Measurements from ENCODE around the gene DAB1.

Gene DAB1

GRCh38 chr1:57034713-57035112 lies 389.1 kb downstream of the DAB1 start:
- no peaks in the 10 kb centered on the region for H3K4me1 ChIP-seq (ENCODE audit: control insufficient read depth, low read length)
- H3K27ac ChIP-seq (ENCODE audit: low read depth, low read length) = no peak overlapping the region
- H3K4me3 ChIP-seq (ENCODE audit: low read length) = no peak overlapping the region
- TF ChIP-seq EZH2phosphoT487 (IDR thresholded peaks at IDR 0.05; ENCODE audit: borderline replicate concordance, low read length) (no peak), CTCF (IDR thresholded peaks at IDR 0.05; ENCODE audit: low read depth, low read length, poor library complexity, severe bottlenecking) (no peak)
- H3K9me2 ChIP-seq (replicated peaks; ENCODE audit: control insufficient read depth, low read length) = no peaks in the 10 kb centered on the region
- H3K27me3 ChIP-seq (ENCODE audit: control insufficient read depth, low read length) = no peaks in the 10 kb centered on the region
- no peaks in the 10 kb centered on the region for H3K79me2 ChIP-seq (ENCODE audit: control insufficient read depth, low read length)
- no peaks in the 10 kb centered on the region for H3F3A ChIP-seq (ENCODE audit: control insufficient read depth, insufficient read depth)
- H4K20me1 ChIP-seq (ENCODE audit: control insufficient read depth, insufficient read depth, low read depth, low read length) = no peaks in the 10 kb centered on the region
- no peaks in the 10 kb centered on the region for H3K36me3 ChIP-seq (ENCODE audit: control insufficient read depth, low read length)
- H3K9me3 ChIP-seq (ENCODE audit: control insufficient read depth, insufficient read depth, low read length) = no peaks in the 10 kb centered on the region
- no peak overlapping the region for H3K4me2 ChIP-seq (ENCODE audit: low read length)

GRCh38 chr1:57033222-57034001 lies 390.4 kb downstream of the DAB1 start:
- no peak overlapping the region for H3K27ac ChIP-seq (ENCODE audit: low read depth, low read length)
- H3K27me3 ChIP-seq (ENCODE audit: control insufficient read depth, low read length) = no peaks in the 10 kb centered on the region
- no peaks in the 10 kb centered on the region for H3K9me3 ChIP-seq (ENCODE audit: control insufficient read depth, insufficient read depth, low read length)
- H3K4me2 ChIP-seq (ENCODE audit: low read length) = no peak overlapping the region
- no peak overlapping the region for H3K4me3 ChIP-seq (ENCODE audit: low read length)
- H3F3A ChIP-seq (ENCODE audit: control insufficient read depth, insufficient read depth) = no peaks in the 10 kb centered on the region
- no peaks in the 10 kb centered on the region for H3K36me3 ChIP-seq (ENCODE audit: control insufficient read depth, low read length)
- H4K20me1 ChIP-seq (ENCODE audit: control insufficient read depth, insufficient read depth, low read depth, low read length) = no peaks in the 10 kb centered on the region
- H3K79me2 ChIP-seq (ENCODE audit: control insufficient read depth, low read length) = no peaks in the 10 kb centered on the region
- no peaks in the 10 kb centered on the region for H3K9me2 ChIP-seq (replicated peaks; ENCODE audit: control insufficient read depth, low read length)
- no peaks in the 10 kb centered on the region for H3K4me1 ChIP-seq (ENCODE audit: control insufficient read depth, low read length)
- TF ChIP-seq EZH2phosphoT487 (IDR thresholded peaks at IDR 0.05; ENCODE audit: borderline replicate concordance, low read length) = no peak
- no peak for TF ChIP-seq CTCF (IDR thresholded peaks at IDR 0.05; ENCODE audit: low read depth, low read length, poor library complexity, severe bottlenecking)

GRCh38 chr1:57026624-57027354 lies 397.1 kb downstream of the DAB1 start:
- H3K27ac ChIP-seq (ENCODE audit: low read depth, low read length) = no peak overlapping the region
- no peaks in the 10 kb centered on the region for H4K20me1 ChIP-seq (ENCODE audit: control insufficient read depth, insufficient read depth, low read depth, low read length)
- TF ChIP-seq CTCF (IDR thresholded peaks at IDR 0.05; ENCODE audit: low read depth, low read length, poor library complexity, severe bottlenecking) (no peak), EZH2phosphoT487 (IDR thresholded peaks at IDR 0.05; ENCODE audit: borderline replicate concordance, low read length) (no peak)
- no peaks in the 10 kb centered on the region for H3K9me2 ChIP-seq (replicated peaks; ENCODE audit: control insufficient read depth, low read length)
- no peak overlapping the region for H3K4me3 ChIP-seq (ENCODE audit: low read length)
- H3F3A ChIP-seq (ENCODE audit: control insufficient read depth, insufficient read depth) = no peaks in the 10 kb centered on the region
- H3K4me1 ChIP-seq (ENCODE audit: control insufficient read depth, low read length) = no peaks in the 10 kb centered on the region
- H3K27me3 ChIP-seq (ENCODE audit: control insufficient read depth, low read length) = no peaks in the 10 kb centered on the region
- no peaks in the 10 kb centered on the region for H3K9me3 ChIP-seq (ENCODE audit: control insufficient read depth, insufficient read depth, low read length)
- no peaks in the 10 kb centered on the region for H3K36me3 ChIP-seq (ENCODE audit: control insufficient read depth, low read length)
- H3K4me2 ChIP-seq (ENCODE audit: low read length) = no peak overlapping the region
- H3K79me2 ChIP-seq (ENCODE audit: control insufficient read depth, low read length) = no peaks in the 10 kb centered on the region

Data from DOHH2 (cell line).